HepG2 (cell line): Measurements from ENCODE around the gene FIBP. TPM values are rescaled to one million over a fixed set of nuclear protein-coding genes. Genes with fewer than 3 reads are reported as not detected.

Source experiments
- ARNTL ChIP-seq: sonication (generic); formaldehyde crosslinking; IDR thresholded peaks from 2 replicates; pipeline ENCODE4 v1.4.0; 2020; ENCODE audit warnings: mild to moderate bottlenecking, missing genetic modification reagents
- ATM ChIP-seq: fragments of 450-650 bp; IDR thresholded peaks from 2 replicates; pipeline ENCODE4 v1.7.1; 2017; ENCODE audit warnings: mild to moderate bottlenecking, borderline replicate concordance
- BCL6 ChIP-seq: IDR thresholded peaks from 2 replicates; pipeline ENCODE4 v1.6.1; 2016; ENCODE audit warnings: missing genetic modification reagents, missing compliant biosample characterization
- EHMT2 ChIP-seq: fragments of 200-600 bp; sonication (generic); IDR thresholded peaks from 2 replicates; pipeline ENCODE4 v1.7.0; 2017; ENCODE audit warnings: antibody characterized with exemption, low read depth, low read length, borderline replicate concordance
- FOXP1 ChIP-seq, 2 experiments: fragments of 450-650 bp in 1 of 2; IDR thresholded peaks; 2 replicates each; pipeline ENCODE4 v1.6.1; 2017 to 2018; ENCODE audit warnings: antibody characterized with exemption in 1 of 2
- GFI1 ChIP-seq: sonication (generic); formaldehyde crosslinking; IDR thresholded peaks from 2 replicates; pipeline ENCODE4 v1.5.0; 2020; ENCODE audit warnings: missing genetic modification reagents, mild to moderate bottlenecking, borderline replicate concordance
- HOXA3 ChIP-seq: sonication (generic); formaldehyde crosslinking; IDR thresholded peaks from 2 replicates; pipeline ENCODE4 v1.5.0; 2020; ENCODE audit warnings: missing genetic modification reagents
- IKZF4 ChIP-seq: sonication (generic); formaldehyde crosslinking; IDR thresholded peaks from 2 replicates; pipeline ENCODE4 v1.5.1; 2020; ENCODE audit warnings: borderline replicate concordance, mild to moderate bottlenecking, low read depth, missing genetic modification reagents; ENCODE audit errors: not compliant biosample characterization
- KDM5B ChIP-seq: sonication (generic); formaldehyde crosslinking; IDR thresholded peaks from 2 replicates; pipeline ENCODE4 v1.4.0; 2020; ENCODE audit warnings: missing genetic modification reagents, mild to moderate bottlenecking, borderline replicate concordance
- KLF16 ChIP-seq, 2 experiments: sonication (generic) in 1 of 2; formaldehyde crosslinking in 1 of 2; IDR thresholded peaks; 2 replicates each; pipeline versions ENCODE4 v1.6.1 to v1.8.0; 2016 to 2023; ENCODE audit warnings: missing genetic modification reagents in 2 of 2, missing compliant biosample characterization in 1 of 2
- MAF1 ChIP-seq: sonication (generic); formaldehyde crosslinking; IDR thresholded peaks from 2 replicates; pipeline ENCODE4 v1.5.0; 2020; ENCODE audit warnings: missing genetic modification reagents, borderline replicate concordance
- MAFK ChIP-seq, 2 experiments: IDR thresholded peaks in 1 of 2; conservative IDR thresholded peaks in 1 of 2; 2 replicates each; pipeline ENCODE4 v1.6.1; 2011; ENCODE audit warnings: improper control_type of control experiment in 2 of 2, low read length in 2 of 2
- MED13 ChIP-seq: sonication (generic); formaldehyde crosslinking; IDR thresholded peaks from 2 replicates; pipeline ENCODE4 v1.5.0; 2020; ENCODE audit warnings: missing genetic modification reagents
- ONECUT2 ChIP-seq: sonication (generic); formaldehyde crosslinking; IDR thresholded peaks from 2 replicates; pipeline ENCODE4 v1.4.0; 2020; ENCODE audit warnings: missing genetic modification reagents
- PITX1 ChIP-seq: sonication (generic); formaldehyde crosslinking; IDR thresholded peaks from 2 replicates; pipeline ENCODE4 v1.5.1; 2020; ENCODE audit warnings: mild to moderate bottlenecking, missing genetic modification reagents
- POLR2A ChIP-seq, 2 experiments: IDR thresholded peaks; 2 replicates each; pipeline ENCODE4 v1.6.1; 2011; ENCODE audit warnings: low read depth in 2 of 2, low read length in 2 of 2, mild to moderate bottlenecking in 1 of 2, moderate library complexity in 1 of 2; ENCODE audit not compliant: insufficient read depth in 1 of 2
- RXRA ChIP-seq: sonication (generic); formaldehyde crosslinking; IDR thresholded peaks from 2 replicates; pipeline ENCODE4 v1.5.1; 2020; ENCODE audit warnings: missing genetic modification reagents
- ZBTB20 ChIP-seq: sonication (generic); formaldehyde crosslinking; IDR thresholded peaks from 2 replicates; pipeline ENCODE4 v1.8.1; 2023; ENCODE audit warnings: missing genetic modification reagents, low read depth, mild to moderate bottlenecking, borderline replicate concordance
- ZBTB42 ChIP-seq: sonication (generic); formaldehyde crosslinking; IDR thresholded peaks from 2 replicates; pipeline ENCODE4 v1.5.0; 2020; ENCODE audit warnings: mild to moderate bottlenecking, missing genetic modification reagents
- ZEB1 ChIP-seq: IDR thresholded peaks from 2 replicates; pipeline ENCODE4 v1.6.1; 2012; ENCODE audit warnings: mild to moderate bottlenecking, low read depth, inconsistent platforms; ENCODE audit not compliant: insufficient replicate concordance
- ZFP90 ChIP-seq: sonication (generic); formaldehyde crosslinking; IDR thresholded peaks from 2 replicates; pipeline ENCODE4 v1.8.0; 2022; ENCODE audit warnings: missing genetic modification reagents, mild to moderate bottlenecking, inconsistent platforms, borderline replicate concordance
- ZNF567 ChIP-seq: sonication (generic); formaldehyde crosslinking; IDR thresholded peaks from 2 replicates; pipeline ENCODE4 v1.8.1; 2023; ENCODE audit warnings: mild to moderate bottlenecking, missing genetic modification reagents, borderline replicate concordance
- ZNF678 ChIP-seq: sonication (generic); formaldehyde crosslinking; IDR thresholded peaks from 2 replicates; pipeline ENCODE4 v1.4.0; 2020; ENCODE audit warnings: mild to moderate bottlenecking, missing genetic modification reagents
- ZNF788 ChIP-seq: sonication (generic); formaldehyde crosslinking; IDR thresholded peaks from 2 replicates; pipeline ENCODE4 v1.5.0; 2020; ENCODE audit warnings: mild to moderate bottlenecking, missing genetic modification reagents, borderline replicate concordance
- ZNF850 ChIP-seq: sonication (generic); formaldehyde crosslinking; conservative IDR thresholded peaks from 2 replicates; pipeline ENCODE4 v1.9.0; 2021; ENCODE audit warnings: mild to moderate bottlenecking, missing genetic modification reagents
- ZNF879 ChIP-seq: sonication (generic); formaldehyde crosslinking; IDR thresholded peaks from 2 replicates; pipeline ENCODE4 v1.8.1; 2023; ENCODE audit warnings: missing genetic modification reagents
- polyA plus RNA-seq, 8 experiments: library from polyadenylated mRNA; depleted of rRNA in 3 of 8; stranded (reverse) in 7 of 8; unstranded in 1 of 8; fragments of >200 nt; fragmentation: Illumina TruSeq in 4 of 8; extraction: Trizol in 4 of 8; gene quantifications; 2 replicates each; pipeline versions ENCODE4 v1.2.1 to v1.2.3, GENCODE V29; 2011 to 2016; ENCODE audit warnings: low read depth in 4 of 8, missing spikeins in 1 of 8, mixed read lengths in 1 of 8; ENCODE audit not compliant: insufficient read depth in 1 of 8
- total RNA-seq, 5 experiments: library from RNA; depleted of rRNA; stranded (reverse); fragments of >200 nt; fragmentation: Illumina TruSeq; extraction: Trizol; gene quantifications; 2 replicates each; pipeline ENCODE4 v1.2.3, GENCODE V29; 2016; ENCODE audit warnings: low read depth in 1 of 5
- TF ChIP-seq, protein P1 (sequence below): sonication (generic); formaldehyde crosslinking; IDR thresholded peaks from 2 replicates; pipeline ENCODE4 v1.5.0; 2020; ENCODE audit warnings: missing genetic modification reagents
- TF ChIP-seq, protein P2 (sequence below): sonication (generic); formaldehyde crosslinking; IDR thresholded peaks from 2 replicates; pipeline ENCODE4 v1.8.1; 2023; ENCODE audit warnings: mild to moderate bottlenecking, missing genetic modification reagents, borderline replicate concordance
- TF ChIP-seq, protein P3 (sequence below): IDR thresholded peaks from 2 replicates; pipeline ENCODE4 v1.6.1; 2016; ENCODE audit warnings: mild to moderate bottlenecking, missing biosample characterization, missing genetic modification reagents
- TF ChIP-seq, protein P4 (sequence below): sonication (generic); formaldehyde crosslinking; IDR thresholded peaks from 2 replicates; pipeline ENCODE4 v1.4.0; 2020; ENCODE audit warnings: missing genetic modification reagents; ENCODE audit errors: not compliant biosample characterization

FIBP gene
- total and polyA plus RNA-seq, 2 of the 13 experiments (the other 11 are each of a cell fraction or from before 2014, with no cell fraction given): 42.9 to 62.1 TPM

DNA sequence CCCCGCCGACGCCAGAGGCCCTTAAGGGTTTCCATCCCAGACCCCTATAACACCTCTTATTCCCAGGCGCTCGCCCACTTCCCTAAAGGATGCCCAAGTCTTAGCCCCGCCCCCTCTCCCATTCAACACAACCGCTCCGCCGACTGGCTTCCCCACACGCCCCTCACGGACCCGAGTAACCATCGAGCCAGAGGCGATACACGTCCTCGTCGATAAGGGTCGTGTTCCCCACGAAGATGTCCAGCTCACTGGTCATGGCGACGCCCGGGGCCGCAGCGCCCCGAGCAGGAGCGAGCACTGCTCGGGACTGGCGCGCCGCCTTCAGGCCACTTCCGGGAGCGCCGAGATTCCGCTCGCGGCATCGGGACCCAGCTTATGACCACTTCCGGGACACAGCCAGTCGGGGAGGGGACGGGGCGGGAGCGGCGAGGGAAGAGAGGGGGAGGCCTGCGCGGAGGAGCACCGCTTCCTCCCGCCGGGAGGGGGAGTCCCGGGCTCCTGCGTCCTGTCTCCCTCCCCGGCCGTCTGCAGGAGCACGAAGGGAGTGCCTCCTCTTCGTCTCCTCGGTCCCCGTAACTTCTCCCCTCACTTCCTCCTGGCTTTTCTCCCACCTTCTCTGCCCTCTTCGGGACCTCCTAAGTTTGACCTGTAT is at the start of gene FIBP (continued):
- TF ChIP-seq IKZF4: no peak
- TF ChIP-seq MAFK (conservative IDR thresholded peaks at IDR 0.05 in 1 of 2, IDR thresholded peaks at IDR 0.05 in 1 of 2; ENCODE audit: low read length in 2 of 2): no peak
- peak in 1 of 2 experiments; percentile 80; a peak in 2 of 4 replicates for TF ChIP-seq POLR2A (IDR thresholded peaks at IDR 0.05; ENCODE audit: insufficient read depth in 1 of 2, low read depth in 2 of 2, low read length in 2 of 2)
- 0 out of 2 replicates have a peak, but pooled peaks have one; percentile 33 for TF ChIP-seq MED13 (CRISPR knock-in tag)
- TF ChIP-seq EHMT2: no peak
- TF ChIP-seq ZNF678 (CRISPR knock-in tag): no peak
- no peak for TF ChIP-seq ZBTB42
- TF ChIP-seq MAF1: no peak; the same call in 1 of the 2 replicates
- no peak for TF ChIP-seq KDM5B (CRISPR knock-in tag)
- TF ChIP-seq ZNF879 (CRISPR knock-in tag): no peak
- no peak; the same call in 1 of the 2 replicates for TF ChIP-seq ARNTL (CRISPR knock-in tag)
- TF ChIP-seq, protein P1, sequence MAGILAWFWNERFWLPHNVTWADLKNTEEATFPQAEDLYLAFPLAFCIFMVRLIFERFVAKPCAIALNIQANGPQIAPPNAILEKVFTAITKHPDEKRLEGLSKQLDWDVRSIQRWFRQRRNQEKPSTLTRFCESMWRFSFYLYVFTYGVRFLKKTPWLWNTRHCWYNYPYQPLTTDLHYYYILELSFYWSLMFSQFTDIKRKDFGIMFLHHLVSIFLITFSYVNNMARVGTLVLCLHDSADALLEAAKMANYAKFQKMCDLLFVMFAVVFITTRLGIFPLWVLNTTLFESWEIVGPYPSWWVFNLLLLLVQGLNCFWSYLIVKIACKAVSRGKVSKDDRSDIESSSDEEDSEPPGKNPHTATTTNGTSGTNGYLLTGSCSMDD (CRISPR knock-in tag): no peak
- TF ChIP-seq RXRA (CRISPR knock-in tag): peak; percentile 14; the same call in 1 of the 2 replicates
- peak; percentile 40; the same call in 1 of the 2 replicates for TF ChIP-seq ZBTB20 (CRISPR knock-in tag)
- TF ChIP-seq ZNF850 (CRISPR knock-in tag): no peak; the same call in 1 of the 2 replicates
- peak; percentile 72 for TF ChIP-seq PITX1 (CRISPR knock-in tag)
- TF ChIP-seq BCL6 (CRISPR knock-in tag): peak; percentile 35; the same call in 1 of the 2 replicates
- peak; percentile 80 for TF ChIP-seq HOXA3 (CRISPR knock-in tag)
- TF ChIP-seq ZFP90 (CRISPR knock-in tag): no peak
- no peak for TF ChIP-seq ATM
- no peak for TF ChIP-seq ZNF788 (CRISPR knock-in tag)
- TF ChIP-seq, protein P2, sequence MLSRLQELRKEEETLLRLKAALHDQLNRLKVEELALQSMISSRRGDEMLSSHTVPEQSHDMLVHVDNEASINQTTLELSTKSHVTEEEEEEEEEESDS (CRISPR knock-in tag): 0 out of 2 replicates have a peak, but pooled peaks have one; percentile 14
- no peak for TF ChIP-seq FOXP1 (IDR thresholded peaks at IDR 0.05)
- no peak for TF ChIP-seq FOXP1 (CRISPR knock-in tag; IDR thresholded peaks at IDR 0.05)
- TF ChIP-seq, protein P3, sequence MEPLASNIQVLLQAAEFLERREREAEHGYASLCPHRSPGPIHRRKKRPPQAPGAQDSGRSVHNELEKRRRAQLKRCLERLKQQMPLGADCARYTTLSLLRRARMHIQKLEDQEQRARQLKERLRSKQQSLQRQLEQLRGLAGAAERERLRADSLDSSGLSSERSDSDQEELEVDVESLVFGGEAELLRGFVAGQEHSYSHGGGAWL (CRISPR knock-in tag): peak; percentile 77
- no peak for TF ChIP-seq ONECUT2
- TF ChIP-seq, protein P4, sequence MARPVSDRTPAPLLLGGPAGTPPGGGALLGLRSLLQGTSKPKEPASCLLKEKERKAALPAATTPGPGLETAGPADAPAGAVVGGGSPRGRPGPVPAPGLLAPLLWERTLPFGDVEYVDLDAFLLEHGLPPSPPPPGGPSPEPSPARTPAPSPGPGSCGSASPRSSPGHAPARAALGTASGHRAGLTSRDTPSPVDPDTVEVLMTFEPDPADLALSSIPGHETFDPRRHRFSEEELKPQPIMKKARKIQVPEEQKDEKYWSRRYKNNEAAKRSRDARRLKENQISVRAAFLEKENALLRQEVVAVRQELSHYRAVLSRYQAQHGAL (CRISPR knock-in tag): no peak
- peak; percentile 26 for TF ChIP-seq ZEB1
- 0 out of 2 replicates have a peak, but pooled peaks have one; percentile 77 for TF ChIP-seq ZNF567
- 0 out of 2 replicates have a peak, but pooled peaks have one; percentile 68 for TF ChIP-seq GFI1 (CRISPR knock-in tag)
- TF ChIP-seq KLF16 (CRISPR knock-in tag; IDR thresholded peaks at IDR 0.05): no peak
